Activated CD4-positive, alpha-beta T cell treated with anti-CD3 and anti-CD28 coated beads, Interleukin-10, Interleukin-2, amounts not matched to agents 100 ng/mL and 50 ng/mL, durations not matched to agents 16 hours and 8 hours (primary cell): ENCODE data around the gene ANKRD12.
"Not testable (repeated sequence)": the region's sequence is repeated elsewhere in the genome, so short reads cannot be mapped to it uniquely, and the experiment has no call there.

Experiments used
- DNase-seq: peaks from one replicate; pipeline ENCODE4 v3.0.0-alpha.2; 2020

The ANKRD12 gene

GRCh38 chr18:9136315-9137155 lies at the start of gene ANKRD12:
ANKRD12 (plus strand) TSS chr18:9136781; CDS start chr18:9182433, 45,652 bp downstream.
- peak; percentile 98 for DNase-seq

- DNase-seq, result no peak
Measured at GRCh38 chr18:9087144-9087543, 49.4 kb upstream of the ANKRD12 start.

- peak; percentile 38 for DNase-seq
Measured at GRCh38 chr18:9088252-9088651, 48.3 kb upstream of the ANKRD12 start.

- DNase-seq, result not testable (repeated sequence)
Measured at GRCh38 chr18:9088727-9089126, 47.9 kb upstream of the ANKRD12 start.

- DNase-seq, result no peak
Measured at GRCh38 chr18:9090578-9090977, 46.0 kb upstream of the ANKRD12 start.

GRCh38 chr18:9091066-9091476 lies 45.5 kb upstream of the ANKRD12 start:
- DNase-seq, result peak; percentile 87

- no peak for DNase-seq
Measured at GRCh38 chr18:9092665-9093064, 43.9 kb upstream of the ANKRD12 start.

- DNase-seq, result not testable (repeated sequence)
Measured at GRCh38 chr18:9093109-9093508, 43.5 kb upstream of the ANKRD12 start.

GRCh38 chr18:9094307-9095226 lies 42.0 kb upstream of the ANKRD12 start:
- peak; percentile 81 for DNase-seq

GRCh38 chr18:9095297-9096006 lies 41.1 kb upstream of the ANKRD12 start:
- DNase-seq, result peak; percentile 90

- no peak for DNase-seq
Measured at GRCh38 chr18:9096007-9096371, 40.6 kb upstream of the ANKRD12 start.

- no peak for DNase-seq
Measured at GRCh38 chr18:9096685-9097084, 39.9 kb upstream of the ANKRD12 start.

GRCh38 chr18:9097349-9097748 lies 39.2 kb upstream of the ANKRD12 start:
- no peak for DNase-seq

- no peak for DNase-seq
Measured at GRCh38 chr18:9100796-9101195, 35.8 kb upstream of the ANKRD12 start.

GRCh38 chr18:9101730-9102507 lies 34.7 kb upstream of the ANKRD12 start:
- DNase-seq, result peak; percentile 72

- peak; percentile 99 for DNase-seq
Measured at GRCh38 chr18:9102508-9103375, 33.8 kb upstream of the ANKRD12 start, which contains the start of gene NDUFV2. NDUFV2 (plus strand) TSS chr18:9102699; CDS start chr18:9102744, 45 bp downstream.

- DNase-seq, result no peak
Measured at GRCh38 chr18:9103376-9103873, 33.2 kb upstream of the ANKRD12 start.

- no peak for DNase-seq
Measured at GRCh38 chr18:9104244-9104901, 32.2 kb upstream of the ANKRD12 start.

GRCh38 chr18:9105420-9105819 lies 31.2 kb upstream of the ANKRD12 start:
- DNase-seq, result no peak

- no peak for DNase-seq
Measured at GRCh38 chr18:9106094-9106493, 30.5 kb upstream of the ANKRD12 start.
